Cardiac fibroblast (primary cell): ENCODE results near the gene CHN2.

Experiments used
- DNase-seq, 2 donors: peaks; one replicate each; pipeline versions ENCODE4 v3.0.0 to v3.0.0-alpha.2; 2010; ENCODE audit warnings: low read depth in 2 of 2
- H3K4me3 ChIP-seq, 2 donors: replicated peaks in 1 of 2; 1 replicate in 1 of 2; 2 replicates in 1 of 2; pipeline ENCODE4 v1.5.1; 2011; ENCODE audit warnings: low read depth in 2 of 2, low read length in 2 of 2, mild to moderate bottlenecking in 2 of 2, moderate library complexity in 1 of 2
- CTCF ChIP-seq: IDR thresholded peaks from one replicate; pipeline ENCODE4 v1.5.1; 2011; ENCODE audit warnings: low read depth, mild to moderate bottlenecking, low read length, inconsistent platforms

CHN2 gene

GRCh38 chr7:29150856-29151255 is 43.7 kb upstream of the CHN2 start:
- DNase-seq: no peak
- no peak overlapping the region for H3K4me3 ChIP-seq
- TF ChIP-seq CTCF: no peak

- DNase-seq: no peak
- TF ChIP-seq CTCF: no peak
- H3K4me3 ChIP-seq: no peak overlapping the region
These were observed 40.5 kb upstream of the CHN2 start for GRCh38 chr7:29154076-29154475.

- no peak for TF ChIP-seq CTCF
- H3K4me3 ChIP-seq: no peak overlapping the region
- no peak for DNase-seq
These were observed 37.6 kb upstream of the CHN2 start for GRCh38 chr7:29156907-29157452.

- TF ChIP-seq CTCF: no peak
- no peak overlapping the region for H3K4me3 ChIP-seq
- no peak for DNase-seq
These were observed 35.7 kb upstream of the CHN2 start for GRCh38 chr7:29158795-29159423.

- no peak for DNase-seq
- no peak for TF ChIP-seq CTCF
- no peak overlapping the region for H3K4me3 ChIP-seq
These were observed 34.5 kb upstream of the CHN2 start for GRCh38 chr7:29160080-29160479.

- no peak for DNase-seq
- no peak for TF ChIP-seq CTCF
- no peak overlapping the region for H3K4me3 ChIP-seq
These were observed 33.3 kb upstream of the CHN2 start for GRCh38 chr7:29161231-29161630.

GRCh38 chr7:29162577-29162976 is 32.0 kb upstream of the CHN2 start:
- no peak overlapping the region for H3K4me3 ChIP-seq
- DNase-seq: no peak
- no peak for TF ChIP-seq CTCF
